ENCODE data around the gene ZFYVE9. TPM values are rescaled to one million over a fixed set of nuclear protein-coding genes. Genes with fewer than 3 reads are reported as not detected.
"Not testable (repeated sequence)": the region's sequence is repeated elsewhere in the genome, so short reads cannot be mapped to it uniquely, and the experiment has no call there.

The ZFYVE9 gene
- total RNA-seq, 6 experiments from 2014 or later = 15.4 to 18.9 (median 17.4) TPM

DNA sequence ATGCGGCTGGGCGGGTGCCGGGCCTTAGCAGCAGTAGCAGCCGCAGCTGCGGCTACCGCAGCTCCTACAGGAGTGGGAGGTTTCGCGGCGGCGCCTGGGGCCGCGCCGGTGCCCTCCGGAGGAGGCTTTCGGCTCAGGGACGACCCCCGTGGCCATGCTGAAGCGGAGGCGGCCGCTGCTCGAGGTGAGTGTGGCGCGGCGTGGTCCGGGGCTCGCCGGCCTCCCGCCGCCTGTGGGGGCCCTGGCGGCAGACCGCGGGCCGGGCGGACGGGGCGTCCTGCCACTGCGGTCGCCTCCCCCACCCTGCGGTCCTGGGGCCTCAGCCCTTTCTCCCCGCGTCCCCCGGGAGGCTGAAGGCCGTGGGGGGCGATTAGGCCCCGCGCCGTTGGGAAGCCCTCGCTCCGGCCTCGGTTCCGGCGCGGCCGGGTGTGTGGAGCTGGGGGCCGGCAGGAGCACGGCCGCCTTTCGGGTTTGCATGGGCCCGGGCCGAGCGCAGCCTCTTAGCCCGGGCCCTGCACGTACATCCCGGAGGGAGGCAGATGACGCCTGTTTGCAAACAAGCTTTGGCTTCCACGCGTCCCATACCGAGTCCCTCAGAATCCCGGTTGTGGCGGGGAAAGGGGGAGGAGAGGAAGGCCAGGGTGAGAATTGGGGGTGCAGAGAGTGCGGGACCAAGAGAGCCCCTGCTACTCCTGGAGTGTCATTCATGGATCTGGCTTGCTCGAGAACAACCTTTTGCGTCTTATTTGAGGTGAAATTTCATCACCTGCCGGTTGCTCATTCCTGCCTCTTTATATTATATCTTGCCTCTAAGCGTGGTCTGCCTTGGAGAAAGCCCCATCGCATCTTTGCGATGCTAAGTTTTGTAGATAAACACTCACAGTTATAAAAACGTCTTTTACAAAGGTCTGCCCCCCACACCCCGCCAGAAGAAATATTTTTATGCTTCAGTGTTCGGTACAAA lies 613 bp downstream of the ZFYVE9 start:
- no peaks in the 10 kb centered on the region for H3K27me3 Mint-ChIP-seq (ENCODE audit: insufficient read depth)
- H3K4me3 Mint-ChIP-seq = peak overlapping the region; percentile 95
- peak overlapping the region; percentile 91 for H3K27ac Mint-ChIP-seq
- no peaks in the 10 kb centered on the region for H3K9me3 Mint-ChIP-seq
- TF ChIP-seq, protein P1, sequence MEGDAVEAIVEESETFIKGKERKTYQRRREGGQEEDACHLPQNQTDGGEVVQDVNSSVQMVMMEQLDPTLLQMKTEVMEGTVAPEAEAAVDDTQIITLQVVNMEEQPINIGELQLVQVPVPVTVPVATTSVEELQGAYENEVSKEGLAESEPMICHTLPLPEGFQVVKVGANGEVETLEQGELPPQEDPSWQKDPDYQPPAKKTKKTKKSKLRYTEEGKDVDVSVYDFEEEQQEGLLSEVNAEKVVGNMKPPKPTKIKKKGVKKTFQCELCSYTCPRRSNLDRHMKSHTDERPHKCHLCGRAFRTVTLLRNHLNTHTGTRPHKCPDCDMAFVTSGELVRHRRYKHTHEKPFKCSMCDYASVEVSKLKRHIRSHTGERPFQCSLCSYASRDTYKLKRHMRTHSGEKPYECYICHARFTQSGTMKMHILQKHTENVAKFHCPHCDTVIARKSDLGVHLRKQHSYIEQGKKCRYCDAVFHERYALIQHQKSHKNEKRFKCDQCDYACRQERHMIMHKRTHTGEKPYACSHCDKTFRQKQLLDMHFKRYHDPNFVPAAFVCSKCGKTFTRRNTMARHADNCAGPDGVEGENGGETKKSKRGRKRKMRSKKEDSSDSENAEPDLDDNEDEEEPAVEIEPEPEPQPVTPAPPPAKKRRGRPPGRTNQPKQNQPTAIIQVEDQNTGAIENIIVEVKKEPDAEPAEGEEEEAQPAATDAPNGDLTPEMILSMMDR (IDR thresholded peaks at IDR 0.05) = peak; percentile 49
- peaks cover 41% of the 10 kb centered on the region for H3K4me1 Mint-ChIP-seq (ENCODE audit: low read depth)
- H3K36me3 Mint-ChIP-seq (ENCODE audit: low read depth) = no peaks in the 10 kb centered on the region
- DNase-seq = peak; percentile 32

DNA sequence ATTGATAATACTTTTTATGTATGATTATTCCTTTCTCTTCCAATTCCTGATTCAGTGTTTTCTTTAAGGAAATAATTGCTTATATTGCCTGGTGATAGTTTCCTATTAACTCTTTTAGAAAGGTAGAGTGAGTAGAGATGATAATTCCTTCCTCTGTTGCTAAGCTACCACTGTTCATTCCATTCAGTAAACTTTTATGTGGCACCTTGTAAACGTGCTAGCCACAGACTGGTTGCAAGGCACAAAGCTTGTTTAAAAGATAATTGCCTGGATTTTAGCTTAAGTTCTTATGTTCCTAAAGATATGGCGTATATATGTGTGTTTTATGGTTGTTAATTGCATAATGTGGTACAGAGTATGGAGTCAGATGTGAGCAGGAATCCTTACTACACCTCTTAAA lies 3.2 kb downstream of the ZFYVE9 start:
- H3K27me3 Mint-ChIP-seq (ENCODE audit: insufficient read depth) = no peaks in the 10 kb centered on the region; the same call in 1 of the 2 replicates
- no peaks in the 10 kb centered on the region for H3K9me3 Mint-ChIP-seq
- TF ChIP-seq, protein P1 (IDR thresholded peaks at IDR 0.05) = no peak
- H3K36me3 Mint-ChIP-seq (ENCODE audit: low read depth) = no peaks in the 10 kb centered on the region
- H3K4me1 Mint-ChIP-seq (ENCODE audit: low read depth) = peaks cover 27% of the 10 kb centered on the region
- H3K27ac Mint-ChIP-seq = no peak overlapping the region
- DNase-seq = no peak
- no peak overlapping the region for H3K4me3 Mint-ChIP-seq

DNA sequence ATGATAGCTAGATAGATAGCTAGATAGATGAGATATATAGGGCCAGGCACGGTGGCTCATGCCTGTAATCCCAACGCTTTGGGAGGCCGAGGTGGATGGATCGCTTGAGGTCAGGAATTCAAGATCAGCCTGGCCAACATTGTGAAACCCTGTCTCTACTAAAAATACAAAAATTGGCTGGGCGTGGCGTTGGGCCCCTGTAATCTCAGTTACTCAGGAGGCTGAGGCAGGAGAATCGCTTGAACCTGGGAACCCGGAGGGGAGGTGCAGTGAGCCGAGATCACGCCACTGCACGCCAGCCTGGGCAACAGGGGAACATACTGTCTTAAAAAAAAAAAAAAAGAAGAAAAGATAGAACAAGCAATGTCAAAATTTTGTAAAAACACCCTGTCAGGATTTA lies 8.6 kb downstream of the ZFYVE9 start:
- not testable (repeated sequence) for H3K27ac Mint-ChIP-seq; H3K4me3 Mint-ChIP-seq; H3K9me3 Mint-ChIP-seq; DNase-seq; H3K4me1 Mint-ChIP-seq (ENCODE audit: low read depth); H3K27me3 Mint-ChIP-seq (ENCODE audit: insufficient read depth); H3K36me3 Mint-ChIP-seq (ENCODE audit: low read depth)

DNA sequence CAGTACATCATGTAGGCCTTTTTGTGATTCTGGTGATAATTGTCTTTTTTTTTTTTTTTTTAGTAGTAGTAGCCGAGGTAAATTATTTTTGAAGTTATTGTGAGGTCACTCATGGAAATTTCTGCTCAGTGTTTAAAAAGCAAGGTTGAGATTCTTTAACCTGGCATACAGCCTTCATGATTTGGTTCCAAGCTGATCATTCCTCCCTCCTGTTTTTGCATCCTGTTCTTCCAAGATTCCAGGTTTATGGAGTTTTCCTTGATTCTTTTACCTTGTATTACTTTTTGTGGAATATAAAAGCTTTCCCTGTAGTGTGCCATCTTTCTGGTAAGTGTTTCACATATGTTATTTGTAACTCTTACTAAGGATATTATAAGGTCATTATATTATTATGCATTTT lies 9.1 kb downstream of the ZFYVE9 start:
- Mint-ChIP-seq H3K36me3 (ENCODE audit: low read depth) (no peaks in the 10 kb centered on the region), H3K27me3 (ENCODE audit: insufficient read depth) (no peaks in the 10 kb centered on the region; the same call in 1 of the 2 replicates), H3K9me3 (no peaks in the 10 kb centered on the region), H3K27ac (no peak overlapping the region), H3K4me3 (no peak overlapping the region), H3K4me1 (ENCODE audit: low read depth) (no peaks in the 10 kb centered on the region)
- DNase-seq = no peak
- TF ChIP-seq, protein P1 (IDR thresholded peaks at IDR 0.05) = no peak

DNA sequence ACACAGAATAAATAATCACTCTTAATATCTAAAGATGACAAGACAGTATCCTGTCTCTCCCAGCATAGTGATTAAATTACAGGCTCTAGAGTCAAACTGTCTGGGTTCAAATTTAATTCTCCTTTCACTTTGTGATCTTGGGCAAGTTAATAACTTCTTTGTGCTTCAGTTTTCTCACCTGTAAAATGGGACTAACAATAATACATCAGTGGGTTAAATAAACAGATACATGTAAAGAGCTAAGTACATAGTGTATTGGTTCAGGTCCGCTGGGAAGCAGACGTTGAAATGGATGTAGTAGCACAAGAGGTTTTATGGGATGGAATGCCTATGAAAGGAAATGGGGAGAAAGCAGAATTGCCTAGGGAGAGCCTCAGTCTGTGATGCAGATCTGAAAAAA lies 10.7 kb downstream of the ZFYVE9 start:
- Mint-ChIP-seq H3K9me3 (no peaks in the 10 kb centered on the region), H3K36me3 (ENCODE audit: low read depth) (peaks cover under 1% of the 10 kb centered on the region; the same call in 1 of the 2 replicates), H3K27ac (no peak overlapping the region), H3K4me1 (ENCODE audit: low read depth) (peaks cover 2% of the 10 kb centered on the region), H3K27me3 (ENCODE audit: insufficient read depth) (no peaks in the 10 kb centered on the region; the same call in 1 of the 2 replicates), H3K4me3 (no peak overlapping the region)
- no peak for DNase-seq
- TF ChIP-seq, protein P1 (IDR thresholded peaks at IDR 0.05) = no peak

DNA sequence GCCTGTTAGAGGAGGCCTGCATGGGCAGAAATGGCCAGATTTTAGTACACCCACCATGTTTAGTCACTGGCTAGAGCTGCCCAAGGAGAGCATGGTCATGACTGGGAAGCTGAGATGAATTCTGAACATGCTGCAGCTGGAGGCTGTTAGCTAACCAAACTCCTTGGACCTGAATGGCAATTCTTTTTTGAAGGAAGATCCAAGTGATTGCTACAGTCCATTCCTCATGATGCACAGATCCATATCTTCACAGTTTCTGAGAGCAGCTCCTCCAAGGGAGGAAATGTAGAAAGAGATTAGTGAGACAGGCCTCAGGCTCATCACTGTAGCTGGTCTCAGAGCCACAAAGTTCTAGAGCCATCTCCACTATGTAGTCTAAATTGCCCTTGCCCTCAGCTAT lies 11.1 kb downstream of the ZFYVE9 start:
- Mint-ChIP-seq H3K27me3 (ENCODE audit: insufficient read depth) (no peaks in the 10 kb centered on the region; the same call in 1 of the 2 replicates), H3K9me3 (no peaks in the 10 kb centered on the region), H3K36me3 (ENCODE audit: low read depth) (peaks cover 5% of the 10 kb centered on the region; the same call in 1 of the 2 replicates), H3K27ac (no peak overlapping the region), H3K4me1 (ENCODE audit: low read depth) (peaks cover 7% of the 10 kb centered on the region), H3K4me3 (no peak overlapping the region)
- peak; percentile 14 for DNase-seq
- TF ChIP-seq, protein P1 (IDR thresholded peaks at IDR 0.05) = no peak
